ENCODE results near the gene EXT2.

The EXT2 gene

GRCh38 chr11:44165432-44165831 is 70.0 kb downstream of the EXT2 start:
- DNase-seq (ENCODE audit: low read depth in 2 of 2) = no peak

- DNase-seq (ENCODE audit: low read depth in 2 of 2) = no peak
Observed at GRCh38 chr11:44167046-44167445, 71.6 kb downstream of the EXT2 start.

GRCh38 chr11:44171518-44171917 is 76.0 kb downstream of the EXT2 start:
- DNase-seq (ENCODE audit: low read depth in 2 of 2) = no peak

GRCh38 chr11:44172966-44173365 is 77.5 kb downstream of the EXT2 start:
- DNase-seq (ENCODE audit: low read depth in 2 of 2) = no peak

- DNase-seq (ENCODE audit: low read depth in 2 of 2) = no peak
Observed at GRCh38 chr11:44174842-44175241, 79.4 kb downstream of the EXT2 start.

- no peak for DNase-seq (ENCODE audit: low read depth in 2 of 2)
Observed at GRCh38 chr11:44176546-44177213, 81.2 kb downstream of the EXT2 start.

GRCh38 chr11:44177905-44178304 is 82.4 kb downstream of the EXT2 start:
- no peak for DNase-seq (ENCODE audit: low read depth in 2 of 2)

GRCh38 chr11:44178381-44178780 is 82.9 kb downstream of the EXT2 start:
- no peak for DNase-seq (ENCODE audit: low read depth in 2 of 2)

GRCh38 chr11:44179173-44179572 is 83.7 kb downstream of the EXT2 start:
- DNase-seq (ENCODE audit: low read depth in 2 of 2) = no peak

- DNase-seq (ENCODE audit: low read depth in 2 of 2) = no peak
Observed at GRCh38 chr11:44180107-44180506, 84.6 kb downstream of the EXT2 start.

- DNase-seq (ENCODE audit: low read depth in 2 of 2) = no peak
Observed at GRCh38 chr11:44185522-44185921, 90.0 kb downstream of the EXT2 start.

- DNase-seq (ENCODE audit: low read depth in 2 of 2) = no peak
Observed at GRCh38 chr11:44186321-44186930, 90.9 kb downstream of the EXT2 start.

GRCh38 chr11:44188643-44189042 is 93.2 kb downstream of the EXT2 start:
- DNase-seq (ENCODE audit: low read depth in 2 of 2) = no peak

- no peak for DNase-seq (ENCODE audit: low read depth in 2 of 2)
Observed at GRCh38 chr11:44189986-44190882, 94.8 kb downstream of the EXT2 start.

GRCh38 chr11:44190883-44191230 is 95.4 kb downstream of the EXT2 start:
- DNase-seq (ENCODE audit: low read depth in 2 of 2) = no peak

- no peak for DNase-seq (ENCODE audit: low read depth in 2 of 2)
Observed at GRCh38 chr11:44191322-44192016, 96.0 kb downstream of the EXT2 start.

- no peak for DNase-seq (ENCODE audit: low read depth in 2 of 2)
Observed at GRCh38 chr11:44192017-44192385, 96.5 kb downstream of the EXT2 start.

- DNase-seq (ENCODE audit: low read depth in 2 of 2) = no peak
Observed at GRCh38 chr11:44192462-44193100, 97.1 kb downstream of the EXT2 start.

- no peak for DNase-seq (ENCODE audit: low read depth in 2 of 2)
Observed at GRCh38 chr11:44193856-44194255, 98.4 kb downstream of the EXT2 start.

GRCh38 chr11:44198146-44198724 is 102.8 kb downstream of the EXT2 start:
- no peak for DNase-seq (ENCODE audit: low read depth in 2 of 2)

GRCh38 chr11:44199298-44199697 is 103.8 kb downstream of the EXT2 start:
- DNase-seq (ENCODE audit: low read depth in 2 of 2) = no peak
